Retinal pigment epithelial cell (primary cell): ENCODE data around the gene EIF1AD.
"Not testable (repeated sequence)": the region's sequence is repeated elsewhere in the genome, so short reads cannot be mapped to it uniquely, and the experiment has no call there.

Source experiments
- DNase-seq: peaks from one replicate; pipeline ENCODE4 v3.0.0-alpha.2; 2010; ENCODE audit warnings: low read depth
- H3K4me3 ChIP-seq: 2 replicates; pipeline ENCODE4 v1.5.1; 2011; ENCODE audit warnings: mild to moderate bottlenecking, low read length, control low read depth, moderate library complexity
- CTCF ChIP-seq: conservative IDR thresholded peaks from 2 replicates; pipeline ENCODE4 v1.5.1; 2011; ENCODE audit warnings: low read depth, low read length, control low read depth, inconsistent platforms

EIF1AD gene

GRCh38 chr11:65952052-65952521 lies 49.9 kb downstream of the EIF1AD start:
- no peak for DNase-seq
- TF ChIP-seq CTCF, result no peak
- no peak overlapping the region for H3K4me3 ChIP-seq

GRCh38 chr11:65951641-65952040 lies 50.3 kb downstream of the EIF1AD start:
- DNase-seq, H3K4me3 ChIP-seq: not testable (repeated sequence)

GRCh38 chr11:65950711-65951110 lies 51.2 kb downstream of the EIF1AD start:
- not testable (repeated sequence) for H3K4me3 ChIP-seq

GRCh38 chr11:65947603-65948125 lies 54.3 kb downstream of the EIF1AD start:
- DNase-seq, result no peak
- TF ChIP-seq CTCF, result no peak
- no peak overlapping the region for H3K4me3 ChIP-seq

More at GRCh38 chr11:65950711-65951110, 51.2 kb downstream of the EIF1AD start:
- DNase-seq, result not testable (repeated sequence)

GRCh38 chr11:65947133-65947532 lies 54.8 kb downstream of the EIF1AD start:
- TF ChIP-seq CTCF, result no peak
- no peak for DNase-seq
- no peak overlapping the region for H3K4me3 ChIP-seq

- H3K4me3 ChIP-seq, result no peak overlapping the region
- DNase-seq, result no peak
- TF ChIP-seq CTCF, result no peak
Observed at GRCh38 chr11:65946655-65947054, 55.3 kb downstream of the EIF1AD start.
